ENCODE results near the gene IGF2BP2.

DNA sequence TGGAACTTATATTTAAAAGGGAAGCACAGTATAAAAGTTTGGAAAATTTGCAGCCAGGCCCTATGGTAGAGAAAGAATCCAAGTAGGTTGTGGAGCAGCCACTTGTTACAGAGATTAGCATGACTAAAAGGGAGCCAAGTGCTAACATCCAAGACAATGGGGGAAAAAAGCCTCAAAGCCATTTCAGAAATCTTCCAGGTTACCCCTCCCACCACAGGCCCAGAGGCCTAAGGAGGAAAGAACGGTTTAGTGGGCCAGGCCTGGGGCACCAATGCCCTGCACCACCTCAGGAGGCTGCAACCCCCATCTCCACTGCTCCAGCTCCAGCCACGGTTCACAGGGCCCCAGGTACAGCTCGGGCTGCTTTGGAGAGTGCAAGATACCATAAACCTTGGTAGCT, 69.9 kb downstream of the IGF2BP2 start:
- TF ChIP-seq CTCF (IDR thresholded peaks at IDR 0.05; ENCODE audit: low read depth, low read length) = no peak
- no peak for TF ChIP-seq EZH2phosphoT487 (IDR thresholded peaks at IDR 0.05; ENCODE audit: low read depth)

Measured in OCI-LY3 (cell line).